ENCODE results near the gene NAV2.

Gene NAV2

DNA sequence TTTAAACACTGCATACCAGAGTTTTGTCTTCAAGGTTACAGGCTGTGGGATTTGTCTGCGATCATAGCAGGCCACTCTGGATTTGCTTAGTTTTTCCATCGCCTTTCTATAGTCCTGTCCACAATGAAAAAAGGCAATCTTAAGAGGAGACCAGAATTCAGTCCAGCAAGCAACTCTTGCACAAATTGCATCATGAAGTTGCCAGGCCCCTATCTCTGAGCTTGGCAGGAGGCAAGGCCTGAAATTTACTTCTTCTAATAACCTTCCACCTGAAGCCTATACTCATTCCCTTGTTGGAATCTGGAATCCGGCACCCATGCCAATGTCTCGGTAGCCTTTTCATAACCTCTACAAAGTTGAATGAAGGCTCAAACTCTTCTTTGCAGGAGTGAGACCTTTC is 100.1 kb downstream of the NAV2 start:
- no peak for DNase-seq
- no peak for TF ChIP-seq POLR2A (IDR thresholded peaks at IDR 0.05; ENCODE audit: low read length)
- no peak for TF ChIP-seq GATA1 (IDR thresholded peaks at IDR 0.05; ENCODE audit: low read depth, low read length)

DNA sequence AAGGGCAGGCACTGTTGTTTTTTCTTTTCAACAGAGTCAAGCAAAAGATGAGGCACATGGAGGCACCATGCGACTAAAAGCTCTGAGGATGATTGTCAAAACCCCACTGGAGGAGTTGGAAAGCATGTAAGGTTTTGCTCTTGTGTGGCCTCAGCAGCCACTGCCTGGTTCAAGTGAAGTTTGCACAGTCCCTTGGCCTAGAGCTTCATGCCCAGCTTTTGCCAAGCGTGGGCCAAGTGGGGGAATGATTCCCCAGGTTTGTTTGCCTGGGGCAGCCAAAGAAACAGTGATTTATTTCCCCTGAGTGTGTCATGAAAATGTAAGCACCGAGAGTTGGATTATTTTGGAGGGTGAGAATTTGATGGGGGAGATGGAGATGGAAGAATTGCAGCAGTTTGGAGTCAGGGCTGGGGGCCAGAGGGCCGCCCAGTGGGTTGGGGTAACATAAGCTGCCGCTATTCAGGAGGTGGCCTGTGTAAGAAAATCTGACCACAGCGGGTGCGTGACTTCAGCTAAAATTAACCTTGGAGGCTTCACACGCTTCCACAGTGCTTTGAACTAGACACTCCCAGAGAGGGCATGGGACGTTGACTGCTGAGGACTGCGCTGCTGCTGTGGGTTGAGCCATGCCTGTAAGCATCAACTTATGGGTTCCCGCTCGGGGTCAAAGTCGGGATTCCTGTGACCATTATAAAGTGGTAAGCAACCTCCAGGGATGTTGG is 100.7 kb downstream of the NAV2 start:
- no peak for DNase-seq
- TF ChIP-seq POLR2A (IDR thresholded peaks at IDR 0.05; ENCODE audit: low read length) (no peak), GATA1 (IDR thresholded peaks at IDR 0.05; ENCODE audit: low read depth, low read length) (no peak)

DNA sequence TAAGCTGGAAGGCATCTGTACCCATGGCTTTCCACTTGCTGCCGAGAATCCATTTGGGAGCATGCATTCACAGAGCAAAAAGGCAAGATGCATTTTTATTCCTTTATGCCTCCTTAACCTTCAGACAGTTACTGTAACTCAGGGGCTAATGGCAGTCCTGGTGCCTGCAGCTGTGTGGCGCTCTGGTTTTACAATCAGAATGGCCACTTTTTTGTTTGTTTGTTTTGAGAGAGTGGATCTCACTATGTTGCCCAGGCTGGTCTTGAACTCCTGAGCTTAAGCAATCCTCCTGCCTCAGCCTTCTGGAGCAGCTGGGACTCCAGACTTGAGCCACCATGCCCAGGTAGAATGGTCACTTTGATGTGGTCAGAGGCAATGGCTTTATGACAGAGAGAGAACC is 101.8 kb downstream of the NAV2 start:
- DNase-seq: no peak

DNA sequence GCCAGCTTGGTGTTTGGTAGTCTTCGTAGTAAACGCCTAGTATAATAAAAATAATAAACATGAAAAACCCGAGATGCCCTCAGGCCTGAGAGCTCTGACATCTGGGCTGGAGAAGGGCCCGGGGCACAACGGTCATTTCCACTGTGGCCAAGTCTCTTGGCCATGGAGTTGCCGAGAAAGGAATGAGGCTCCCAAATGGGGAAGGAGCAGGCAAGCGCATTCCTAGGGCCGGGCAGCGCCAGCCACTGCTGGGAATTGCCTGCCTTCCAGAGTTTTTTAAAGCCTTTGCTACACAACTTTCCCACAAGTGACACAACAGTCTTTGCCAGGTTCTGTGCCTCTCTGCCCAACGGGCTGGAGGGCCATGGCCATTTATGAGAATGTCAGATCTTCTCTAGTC is 103.4 kb downstream of the NAV2 start:
- no peak for TF ChIP-seq POLR2A (IDR thresholded peaks at IDR 0.05; ENCODE audit: low read length)
- no peak for TF ChIP-seq GATA1 (IDR thresholded peaks at IDR 0.05; ENCODE audit: low read depth, low read length)
- no peak for DNase-seq

More for the DNA sequence above, 101.8 kb downstream of the NAV2 start:
- TF ChIP-seq GATA1 (IDR thresholded peaks at IDR 0.05; ENCODE audit: low read depth, low read length) (no peak), POLR2A (IDR thresholded peaks at IDR 0.05; ENCODE audit: low read length) (no peak)

DNA sequence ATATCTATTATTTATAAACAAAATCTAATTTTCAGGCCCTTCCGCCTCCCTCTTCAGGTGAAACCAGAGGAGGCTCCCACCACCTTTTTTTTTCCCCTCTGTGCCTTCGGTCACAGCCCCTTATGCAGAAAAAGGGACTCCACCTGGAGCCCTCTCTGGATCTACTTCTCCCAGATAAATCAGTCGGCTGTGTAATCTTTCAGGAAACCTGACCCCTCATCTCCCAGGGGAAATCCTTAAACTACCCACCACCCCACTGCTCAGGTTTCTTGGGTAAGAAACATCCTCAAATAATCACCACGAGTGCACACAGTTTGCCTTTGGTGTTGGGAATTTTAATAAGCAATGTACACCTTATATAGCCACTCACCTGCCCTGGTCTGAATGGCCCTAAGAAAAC is 104.2 kb downstream of the NAV2 start:
- DNase-seq: no peak
- TF ChIP-seq GATA1 (IDR thresholded peaks at IDR 0.05; ENCODE audit: low read depth, low read length) (no peak), POLR2A (IDR thresholded peaks at IDR 0.05; ENCODE audit: low read length) (no peak)

DNA sequence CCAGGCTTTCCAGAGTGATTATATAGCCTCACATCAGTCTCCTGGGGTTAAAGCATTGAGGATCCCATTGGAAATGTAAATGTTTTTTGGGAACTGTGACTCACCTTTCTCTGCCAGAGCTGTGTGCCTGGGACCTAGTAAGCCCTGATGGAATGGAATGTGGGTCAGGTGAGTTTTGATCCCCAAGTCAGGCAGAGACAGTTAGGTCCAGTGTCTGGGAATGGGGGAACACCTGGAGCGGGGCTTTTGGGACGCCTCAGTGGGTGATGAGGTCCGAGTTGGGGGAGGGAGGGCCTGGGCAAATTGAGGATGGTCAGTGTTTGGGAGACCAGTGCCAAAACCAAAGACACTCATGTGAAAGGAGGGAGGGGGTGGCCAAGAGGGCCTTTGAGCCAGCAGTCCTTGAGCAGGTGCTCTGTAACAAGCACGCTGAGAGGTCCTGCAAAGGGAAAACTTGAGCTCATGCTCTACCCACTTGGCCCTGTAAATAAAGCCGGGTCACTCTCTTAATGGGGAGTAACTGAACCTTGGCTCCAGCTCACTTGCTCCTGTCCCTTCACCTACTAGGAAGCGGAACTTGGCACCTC is 104.7 kb downstream of the NAV2 start:
- DNase-seq: no peak
- TF ChIP-seq POLR2A (IDR thresholded peaks at IDR 0.05; ENCODE audit: low read length) (no peak), GATA1 (IDR thresholded peaks at IDR 0.05; ENCODE audit: low read depth, low read length) (no peak)

DNA sequence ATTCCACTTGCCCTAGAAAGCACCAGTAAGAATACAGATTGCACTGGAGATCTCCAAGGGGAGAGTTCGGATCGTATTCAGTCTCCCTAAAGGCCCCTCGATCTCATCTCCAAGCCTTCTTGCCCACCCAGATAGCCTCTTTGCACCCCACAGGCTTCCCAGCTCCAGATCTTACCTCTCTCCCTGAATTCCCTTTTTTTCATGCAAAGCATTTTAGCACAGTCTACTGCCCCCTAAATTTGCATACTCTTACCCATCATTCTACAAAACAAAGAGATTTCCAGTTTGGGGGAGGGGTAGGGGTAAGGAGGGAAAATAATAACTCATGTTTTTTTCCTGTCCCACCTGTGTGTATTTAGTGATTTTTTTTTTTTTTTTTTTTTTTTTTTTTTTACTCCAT is 105.2 kb downstream of the NAV2 start:
- TF ChIP-seq POLR2A (IDR thresholded peaks at IDR 0.05; ENCODE audit: low read length) (no peak), GATA1 (IDR thresholded peaks at IDR 0.05; ENCODE audit: low read depth, low read length) (no peak)
- no peak for DNase-seq

DNA sequence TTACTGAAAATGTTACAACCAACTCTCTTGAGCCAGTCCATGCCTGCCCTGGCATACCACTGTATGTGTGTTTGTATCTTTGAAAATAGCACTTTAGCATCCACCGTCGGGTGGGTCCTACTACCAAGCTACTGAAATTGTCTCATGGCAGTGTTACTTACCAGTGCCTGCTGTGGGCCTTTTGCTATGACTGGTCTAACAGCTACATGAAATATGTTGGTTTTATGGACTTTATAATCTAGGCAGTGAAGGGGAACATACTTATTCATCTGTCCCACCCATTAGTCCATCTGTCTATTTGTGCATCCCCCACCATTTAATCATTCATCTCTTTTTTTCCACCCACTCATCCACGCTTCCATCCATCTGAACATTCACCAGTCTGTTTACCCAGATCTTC is 106.0 kb downstream of the NAV2 start:
- DNase-seq: no peak
- TF ChIP-seq POLR2A (IDR thresholded peaks at IDR 0.05; ENCODE audit: low read length): no peak
- TF ChIP-seq GATA1 (IDR thresholded peaks at IDR 0.05; ENCODE audit: low read depth, low read length): no peak

DNA sequence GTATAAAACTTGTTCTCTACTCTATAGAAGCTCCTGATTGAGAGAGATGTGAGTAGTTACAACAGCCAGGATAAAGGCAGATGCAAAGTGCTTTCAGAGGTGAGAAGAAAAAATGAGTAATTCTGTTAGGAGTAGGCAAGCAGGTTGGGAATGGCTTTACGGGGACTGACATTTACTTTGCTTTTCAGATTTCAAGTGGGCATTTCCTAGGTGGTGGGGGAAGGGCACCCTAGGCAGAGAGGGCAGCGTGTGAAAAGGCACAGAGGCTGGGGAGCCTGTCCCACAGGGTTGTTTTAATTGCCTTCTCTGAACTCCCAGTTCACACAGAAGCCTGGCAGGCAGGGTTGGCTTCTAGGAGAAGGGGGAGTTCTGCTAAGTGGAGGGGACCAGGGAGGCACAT is 106.5 kb downstream of the NAV2 start:
- no peak for DNase-seq
- TF ChIP-seq GATA1 (IDR thresholded peaks at IDR 0.05; ENCODE audit: low read depth, low read length) (no peak), POLR2A (IDR thresholded peaks at IDR 0.05; ENCODE audit: low read length) (no peak)

DNA sequence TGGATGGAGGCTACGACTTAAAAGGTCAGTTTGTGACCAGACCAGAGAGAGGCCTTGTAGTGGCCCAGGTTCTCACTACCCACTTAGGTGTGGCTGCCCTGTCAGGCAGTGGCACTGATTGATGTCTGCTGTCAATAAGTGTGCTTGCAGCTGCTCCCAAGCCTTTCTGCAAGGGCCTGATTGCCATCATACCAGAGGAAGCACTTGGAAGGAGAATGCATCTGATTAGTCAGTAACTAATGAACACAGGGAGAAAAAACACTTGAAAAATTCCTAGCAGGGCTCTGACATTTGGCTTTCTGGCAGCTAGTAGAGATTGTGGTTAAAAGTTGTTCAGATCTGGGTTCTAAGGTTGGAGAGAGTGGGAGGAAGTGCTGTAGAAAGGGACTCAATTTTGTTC is 107.5 kb downstream of the NAV2 start:
- no peak for DNase-seq

DNA sequence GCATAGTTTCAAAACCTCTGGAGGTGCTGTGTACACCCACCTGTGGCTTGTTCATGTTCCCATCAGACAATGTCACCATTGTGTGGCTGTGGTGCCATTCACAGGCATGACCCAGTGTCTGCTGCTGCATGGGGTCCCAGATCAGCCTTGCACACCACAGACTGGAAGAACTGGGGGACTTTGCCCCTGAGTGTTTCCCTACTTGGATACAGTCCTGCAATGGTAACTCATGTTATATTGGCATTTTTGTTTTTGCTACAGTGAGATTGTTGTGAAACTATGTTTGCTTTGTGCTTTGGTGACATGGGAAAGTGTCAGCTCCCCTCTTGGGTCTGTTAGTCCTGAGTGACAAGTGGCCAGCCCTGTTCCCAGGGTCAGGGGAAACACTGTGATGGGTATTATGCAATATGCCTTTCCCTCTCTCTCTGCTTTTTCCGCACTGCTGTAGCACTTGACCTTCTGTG is 108.8 kb downstream of the NAV2 start:
- DNase-seq: no peak
- TF ChIP-seq GATA1 (IDR thresholded peaks at IDR 0.05; ENCODE audit: low read depth, low read length): no peak
- no peak for TF ChIP-seq POLR2A (IDR thresholded peaks at IDR 0.05; ENCODE audit: low read length)

More for the DNA sequence above, 107.5 kb downstream of the NAV2 start:
- no peak for TF ChIP-seq POLR2A (IDR thresholded peaks at IDR 0.05; ENCODE audit: low read length)
- no peak for TF ChIP-seq GATA1 (IDR thresholded peaks at IDR 0.05; ENCODE audit: low read depth, low read length)

DNA sequence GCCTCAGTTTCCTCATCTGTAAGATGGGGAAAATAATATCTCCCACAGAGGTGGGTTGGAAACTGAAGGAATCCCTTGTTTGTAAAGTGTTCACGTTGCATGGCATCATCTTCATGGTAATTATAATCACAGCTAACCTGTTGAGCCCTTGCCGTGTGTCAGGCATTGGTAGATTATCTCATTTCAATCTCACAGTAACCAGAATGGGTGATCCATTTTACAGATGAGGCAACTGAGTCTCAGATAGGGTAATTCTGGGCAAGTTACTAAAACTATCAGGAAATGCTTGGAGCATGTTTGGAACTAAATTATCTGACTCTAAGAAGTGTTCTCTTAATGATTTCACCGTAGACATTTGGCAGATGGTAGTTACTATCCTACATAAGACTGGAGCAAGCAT is 109.4 kb downstream of the NAV2 start:
- DNase-seq: no peak

DNA sequence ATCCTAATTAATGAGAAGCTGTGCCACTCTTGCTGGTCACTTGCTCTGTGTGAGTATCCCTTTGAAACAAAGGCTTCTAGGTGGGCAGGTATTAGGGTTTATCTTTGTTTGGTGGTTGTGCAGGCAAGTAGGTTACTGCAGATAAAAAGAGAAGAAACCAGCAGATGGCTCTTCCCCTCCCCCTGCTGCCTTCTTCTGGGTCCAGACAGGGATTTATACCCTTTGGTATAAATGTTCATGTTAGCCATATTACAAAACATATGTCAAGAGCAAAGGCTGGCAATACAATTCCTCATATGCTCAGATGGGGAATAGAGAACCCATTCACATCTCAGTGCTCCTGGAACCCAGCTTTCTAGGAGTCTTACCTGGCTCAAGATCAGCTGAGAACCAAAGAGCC is 109.9 kb downstream of the NAV2 start:
- DNase-seq: no peak
- no peak for TF ChIP-seq GATA1 (IDR thresholded peaks at IDR 0.05; ENCODE audit: low read depth, low read length)
- TF ChIP-seq POLR2A (IDR thresholded peaks at IDR 0.05; ENCODE audit: low read length): no peak

More for the DNA sequence above, 109.4 kb downstream of the NAV2 start:
- no peak for TF ChIP-seq GATA1 (IDR thresholded peaks at IDR 0.05; ENCODE audit: low read depth, low read length)
- TF ChIP-seq POLR2A (IDR thresholded peaks at IDR 0.05; ENCODE audit: low read length): no peak

DNA sequence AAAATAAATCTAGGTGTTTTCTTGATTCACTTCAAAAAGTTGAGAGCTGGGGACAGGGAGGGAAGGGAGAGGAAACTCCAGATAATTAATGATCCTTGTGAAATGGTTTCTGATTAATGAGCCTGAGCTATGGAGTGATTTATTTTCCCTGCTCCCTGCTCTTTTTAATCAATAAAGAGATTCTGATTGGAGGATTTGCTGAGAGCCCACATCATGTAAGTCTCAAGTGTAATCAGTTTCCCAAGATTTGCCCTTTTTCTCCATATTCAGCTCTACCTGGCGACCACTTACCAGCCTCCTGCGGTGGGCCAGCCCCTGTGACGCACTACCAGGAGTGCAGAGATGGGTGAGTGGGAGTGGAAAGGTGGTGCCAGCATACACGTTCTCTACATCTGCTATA is 114.0 kb downstream of the NAV2 start:
- TF ChIP-seq POLR2A (IDR thresholded peaks at IDR 0.05; ENCODE audit: low read length): no peak
- TF ChIP-seq GATA1 (IDR thresholded peaks at IDR 0.05; ENCODE audit: low read depth, low read length): no peak
- DNase-seq: no peak

Measured in erythroblast (primary cell).